Activated T-cell treated with anti-CD3 and anti-CD28 coated beads, Interleukin-2, amount 50 U/mL, for 4 hours (primary cell): Measurements from ENCODE around the gene ICAM4. TPM values are rescaled to one million over a fixed set of nuclear protein-coding genes. Genes with fewer than 3 reads are reported as not detected.

ENCODE experiments used
- ATAC-seq, 2 donors: fragments of 200-7000 bp; cut with Tn5 transposase; one replicate each; pipeline ENCODE4 v1.10.0; 2021
- DNase-seq: peaks from one replicate; pipeline ENCODE4 v3.0.0-alpha.2; 2020
- H3K27me3 Mint-ChIP-seq: one replicate; pipeline ENCODE4 v1.8.0; 2021; ENCODE audit warnings: low read depth, mixed read lengths
- H3K36me3 Mint-ChIP-seq: one replicate; pipeline ENCODE4 v1.8.0; 2022; ENCODE audit warnings: mixed read lengths; ENCODE audit not compliant: insufficient read depth
- H3K4me1 Mint-ChIP-seq: one replicate; pipeline ENCODE4 v1.8.0; 2021; ENCODE audit warnings: low read depth, mixed read lengths
- H3K4me3 Mint-ChIP-seq: one replicate; pipeline ENCODE4 v1.8.0; 2021; ENCODE audit warnings: mild to moderate bottlenecking, moderate library complexity, mixed read lengths
- H3K9me3 Mint-ChIP-seq: one replicate; pipeline ENCODE4 v1.8.0; 2021; ENCODE audit warnings: mixed read lengths
- total RNA-seq, 3 donors: library from RNA; stranded (reverse); gene quantifications; one replicate each; pipeline ENCODE4 v1.2.1, GENCODE V29; 2021

The ICAM4 gene
- total RNA-seq, 3 donors from 2014 or later: 0.27 to 0.53 (median 0.38) TPM

- DNase-seq (peak; percentile 64), ATAC-seq (peak; percentile 20 to 29)
- no peaks in the 10 kb centered on the region for H3K36me3 Mint-ChIP-seq
- H3K4me3 Mint-ChIP-seq: peak overlapping the region; percentile 79
- H3K4me1 Mint-ChIP-seq: peaks cover 71% of the 10 kb centered on the region
- H3K9me3 Mint-ChIP-seq: no peaks in the 10 kb centered on the region
- H3K27me3 Mint-ChIP-seq: peaks cover 77% of the 10 kb centered on the region
Measured at GRCh38 chr19:10292206-10292788, 5.5 kb downstream of the ICAM4 start.

DNA sequence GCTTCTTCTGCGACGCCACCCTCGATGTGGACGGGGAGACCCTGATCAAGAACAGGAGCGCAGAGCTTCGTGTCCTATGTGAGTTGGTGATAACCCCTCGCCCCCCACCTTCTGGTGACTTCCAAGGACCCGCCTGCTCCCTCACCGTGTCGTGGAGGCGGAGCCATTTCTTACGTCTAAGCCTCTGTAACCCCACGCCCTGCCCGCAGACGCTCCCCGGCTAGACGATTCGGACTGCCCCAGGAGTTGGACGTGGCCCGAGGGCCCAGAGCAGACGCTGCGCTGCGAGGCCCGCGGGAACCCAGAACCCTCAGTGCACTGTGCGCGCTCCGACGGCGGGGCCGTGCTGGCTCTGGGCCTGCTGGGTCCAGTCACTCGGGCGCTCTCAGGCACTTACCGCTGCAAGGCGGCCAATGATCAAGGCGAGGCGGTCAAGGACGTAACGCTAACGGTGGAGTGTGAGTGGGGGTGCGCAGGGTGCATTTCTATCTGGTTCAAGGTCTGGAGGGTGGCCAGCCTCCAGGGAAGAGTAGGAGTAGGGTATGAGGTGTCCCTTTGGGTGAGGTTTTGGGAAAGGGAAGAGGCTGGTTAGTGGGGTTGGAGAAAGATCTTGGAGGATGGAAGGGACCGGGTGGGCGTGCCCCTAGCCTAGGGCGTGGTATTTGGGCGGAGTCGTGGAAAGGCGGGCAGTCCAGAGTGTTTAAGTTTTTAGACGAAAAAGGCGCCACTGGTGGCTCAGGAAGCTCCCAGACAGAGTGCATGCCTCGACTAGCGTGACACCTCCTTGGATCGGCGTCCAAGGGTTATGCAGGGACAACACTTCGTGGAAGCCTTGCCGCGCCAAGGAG lies 6.3 kb downstream of the ICAM4 start:
- Mint-ChIP-seq H3K9me3 (no peaks in the 10 kb centered on the region), H3K4me3 (peak overlapping the region; percentile 79), H3K36me3 (no peaks in the 10 kb centered on the region), H3K4me1 (peaks cover 64% of the 10 kb centered on the region), H3K27me3 (peaks cover 71% of the 10 kb centered on the region)
- no peak for ATAC-seq
- DNase-seq: no peak

DNA sequence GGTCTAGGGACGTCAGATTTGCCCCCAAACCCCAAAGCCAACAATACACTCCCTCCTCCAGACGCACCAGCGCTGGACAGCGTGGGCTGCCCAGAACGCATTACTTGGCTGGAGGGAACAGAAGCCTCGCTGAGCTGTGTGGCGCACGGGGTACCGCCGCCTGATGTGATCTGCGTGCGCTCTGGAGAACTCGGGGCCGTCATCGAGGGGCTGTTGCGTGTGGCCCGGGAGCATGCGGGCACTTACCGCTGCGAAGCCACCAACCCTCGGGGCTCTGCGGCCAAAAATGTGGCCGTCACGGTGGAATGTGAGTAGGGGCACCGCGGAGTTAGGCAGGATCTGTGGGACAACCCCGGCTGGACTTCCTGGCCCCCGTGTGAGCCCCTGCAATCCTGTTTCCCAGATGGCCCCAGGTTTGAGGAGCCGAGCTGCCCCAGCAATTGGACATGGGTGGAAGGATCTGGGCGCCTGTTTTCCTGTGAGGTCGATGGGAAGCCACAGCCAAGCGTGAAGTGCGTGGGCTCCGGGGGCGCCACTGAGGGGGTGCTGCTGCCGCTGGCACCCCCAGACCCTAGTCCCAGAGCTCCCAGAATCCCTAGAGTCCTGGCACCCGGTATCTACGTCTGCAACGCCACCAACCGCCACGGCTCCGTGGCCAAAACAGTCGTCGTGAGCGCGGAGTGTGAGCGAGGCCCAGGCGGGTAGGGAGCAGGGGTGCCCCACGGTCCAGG lies 7.0 kb downstream of the ICAM4 start:
- Mint-ChIP-seq H3K4me1 (peaks cover 59% of the 10 kb centered on the region), H3K27me3 (peaks cover 64% of the 10 kb centered on the region), H3K4me3 (no peak overlapping the region), H3K36me3 (no peaks in the 10 kb centered on the region), H3K9me3 (no peaks in the 10 kb centered on the region)
- DNase-seq (no peak), ATAC-seq (no peak)

GRCh38 chr19:10294368-10294697 lies 7.6 kb downstream of the ICAM4 start:
- Mint-ChIP-seq H3K9me3 (no peaks in the 10 kb centered on the region), H3K36me3 (no peaks in the 10 kb centered on the region), H3K4me1 (peaks cover 53% of the 10 kb centered on the region), H3K4me3 (no peak overlapping the region), H3K27me3 (peaks cover 59% of the 10 kb centered on the region)
- ATAC-seq: no peak
- DNase-seq: no peak

DNA sequence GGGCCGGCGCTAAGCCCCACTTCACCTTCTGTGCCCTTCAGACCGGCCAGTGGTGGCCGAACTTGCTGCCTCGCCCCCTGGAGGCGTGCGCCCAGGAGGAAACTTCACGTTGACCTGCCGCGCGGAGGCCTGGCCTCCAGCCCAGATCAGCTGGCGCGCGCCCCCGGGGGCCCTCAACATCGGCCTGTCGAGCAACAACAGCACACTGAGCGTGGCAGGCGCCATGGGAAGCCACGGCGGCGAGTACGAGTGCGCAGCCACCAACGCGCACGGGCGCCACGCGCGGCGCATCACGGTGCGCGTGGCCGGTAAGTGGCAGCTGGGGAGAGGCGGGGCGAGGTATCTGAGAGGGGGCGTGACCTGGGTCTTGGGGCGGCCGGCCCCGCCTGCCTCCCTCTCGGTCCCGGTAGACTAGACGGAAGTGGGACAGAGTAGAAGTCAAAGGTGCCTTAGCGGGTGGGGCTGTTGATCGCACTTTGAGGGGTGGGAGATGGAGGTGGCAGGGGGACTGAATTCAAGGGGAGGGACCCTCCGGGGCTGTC lies 8.6 kb downstream of the ICAM4 start:
- no peaks in the 10 kb centered on the region for H3K36me3 Mint-ChIP-seq
- DNase-seq: peak; percentile 63
- peak overlapping the region; percentile 77 for H3K4me3 Mint-ChIP-seq
- ATAC-seq: peak; percentile 30 to 50
- peaks cover 53% of the 10 kb centered on the region for H3K27me3 Mint-ChIP-seq
- peaks cover 46% of the 10 kb centered on the region for H3K4me1 Mint-ChIP-seq
- H3K9me3 Mint-ChIP-seq: no peaks in the 10 kb centered on the region

DNA sequence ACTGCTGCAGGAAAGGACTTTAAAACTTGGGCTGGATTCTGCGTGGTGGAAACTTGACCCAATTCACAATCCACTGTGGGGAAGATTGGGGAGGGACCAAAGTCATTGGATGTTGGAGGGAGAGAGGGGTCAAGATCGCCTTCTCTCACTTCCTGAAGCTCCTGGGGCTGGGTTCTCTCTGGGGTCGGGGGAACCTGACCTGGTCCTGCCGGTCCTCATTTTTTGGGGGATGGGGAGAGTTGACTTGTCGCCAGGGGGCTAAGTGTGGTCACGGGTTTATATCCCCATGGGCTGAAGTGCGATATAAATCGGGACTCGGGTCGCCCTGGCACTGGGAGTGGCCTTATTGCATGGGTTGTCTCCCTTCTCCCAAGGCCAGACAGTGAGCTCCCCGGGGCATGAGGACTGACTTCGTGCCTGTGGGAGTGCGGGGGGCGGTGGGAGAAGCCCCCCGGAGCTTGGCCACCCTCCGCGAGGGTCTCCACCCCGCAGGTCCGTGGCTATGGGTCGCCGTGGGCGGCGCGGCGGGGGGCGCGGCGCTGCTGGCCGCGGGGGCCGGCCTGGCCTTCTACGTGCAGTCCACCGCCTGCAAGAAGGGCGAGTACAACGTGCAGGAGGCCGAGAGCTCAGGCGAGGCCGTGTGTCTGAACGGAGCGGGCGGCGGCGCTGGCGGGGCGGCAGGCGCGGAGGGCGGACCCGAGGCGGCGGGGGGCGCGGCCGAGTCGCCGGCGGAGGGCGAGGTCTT lies 9.3 kb downstream of the ICAM4 start:
- no peak for DNase-seq
- H3K4me3 Mint-ChIP-seq: peak overlapping the region; percentile 77
- no peaks in the 10 kb centered on the region for H3K36me3 Mint-ChIP-seq
- H3K27me3 Mint-ChIP-seq: peaks cover 46% of the 10 kb centered on the region
- H3K9me3 Mint-ChIP-seq: no peaks in the 10 kb centered on the region
- no peak for ATAC-seq
- peaks cover 39% of the 10 kb centered on the region for H3K4me1 Mint-ChIP-seq

GRCh38 chr19:10299545-10300458 lies 13.0 kb downstream of the ICAM4 start:
- DNase-seq (no peak), ATAC-seq (no peak)
- H3K9me3 Mint-ChIP-seq: no peaks in the 10 kb centered on the region
- peaks cover 17% of the 10 kb centered on the region for H3K4me1 Mint-ChIP-seq
- peaks cover 6% of the 10 kb centered on the region for H3K36me3 Mint-ChIP-seq
- H3K27me3 Mint-ChIP-seq: peaks cover 12% of the 10 kb centered on the region
- no peak overlapping the region for H3K4me3 Mint-ChIP-seq

GRCh38 chr19:10305139-10305806 lies 18.5 kb downstream of the ICAM4 start:
- ATAC-seq (no peak), DNase-seq (no peak)
- Mint-ChIP-seq H3K4me1 (peaks cover 6% of the 10 kb centered on the region), H3K36me3 (peaks cover 6% of the 10 kb centered on the region), H3K9me3 (no peaks in the 10 kb centered on the region), H3K27me3 (no peaks in the 10 kb centered on the region), H3K4me3 (no peak overlapping the region)

GRCh38 chr19:10306327-10306726 lies 19.6 kb downstream of the ICAM4 start:
- Mint-ChIP-seq H3K4me1 (peaks cover 6% of the 10 kb centered on the region), H3K27me3 (no peaks in the 10 kb centered on the region), H3K36me3 (peaks cover 6% of the 10 kb centered on the region), H3K4me3 (no peak overlapping the region), H3K9me3 (no peaks in the 10 kb centered on the region)
- DNase-seq (no peak), ATAC-seq (no peak)

DNA sequence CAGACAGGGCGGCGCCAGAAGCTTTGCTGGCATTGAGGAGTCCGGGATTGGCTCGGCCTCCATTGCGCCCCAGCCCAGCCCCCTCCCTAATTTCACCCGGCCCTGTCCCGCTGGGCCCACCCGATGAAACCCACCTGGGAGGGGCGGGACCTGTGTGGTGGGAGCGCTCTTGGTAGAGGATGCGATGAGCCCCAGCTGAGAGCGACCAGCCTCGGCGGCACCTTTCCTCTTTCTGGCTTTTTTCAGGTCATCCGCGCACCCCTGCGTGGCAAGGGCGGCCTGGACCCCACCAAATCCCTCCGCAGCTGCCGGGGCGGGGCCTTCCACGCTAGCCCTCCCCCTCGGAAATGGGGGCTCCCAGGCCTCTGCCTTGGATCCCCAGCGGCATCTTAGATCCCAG lies 22.7 kb downstream of the ICAM4 start, which contains the start of gene ZGLP1:
Gene ZGLP1 (minus strand): TSS at position 393 of the 400 bp plus-strand sequence.
- DNase-seq (no peak), ATAC-seq (no peak)
- Mint-ChIP-seq H3K27me3 (no peaks in the 10 kb centered on the region), H3K36me3 (peaks cover 5% of the 10 kb centered on the region), H3K4me1 (no peaks in the 10 kb centered on the region), H3K4me3 (no peak within 1 kb of the TSS), H3K9me3 (no peaks in the 10 kb centered on the region)

DNA sequence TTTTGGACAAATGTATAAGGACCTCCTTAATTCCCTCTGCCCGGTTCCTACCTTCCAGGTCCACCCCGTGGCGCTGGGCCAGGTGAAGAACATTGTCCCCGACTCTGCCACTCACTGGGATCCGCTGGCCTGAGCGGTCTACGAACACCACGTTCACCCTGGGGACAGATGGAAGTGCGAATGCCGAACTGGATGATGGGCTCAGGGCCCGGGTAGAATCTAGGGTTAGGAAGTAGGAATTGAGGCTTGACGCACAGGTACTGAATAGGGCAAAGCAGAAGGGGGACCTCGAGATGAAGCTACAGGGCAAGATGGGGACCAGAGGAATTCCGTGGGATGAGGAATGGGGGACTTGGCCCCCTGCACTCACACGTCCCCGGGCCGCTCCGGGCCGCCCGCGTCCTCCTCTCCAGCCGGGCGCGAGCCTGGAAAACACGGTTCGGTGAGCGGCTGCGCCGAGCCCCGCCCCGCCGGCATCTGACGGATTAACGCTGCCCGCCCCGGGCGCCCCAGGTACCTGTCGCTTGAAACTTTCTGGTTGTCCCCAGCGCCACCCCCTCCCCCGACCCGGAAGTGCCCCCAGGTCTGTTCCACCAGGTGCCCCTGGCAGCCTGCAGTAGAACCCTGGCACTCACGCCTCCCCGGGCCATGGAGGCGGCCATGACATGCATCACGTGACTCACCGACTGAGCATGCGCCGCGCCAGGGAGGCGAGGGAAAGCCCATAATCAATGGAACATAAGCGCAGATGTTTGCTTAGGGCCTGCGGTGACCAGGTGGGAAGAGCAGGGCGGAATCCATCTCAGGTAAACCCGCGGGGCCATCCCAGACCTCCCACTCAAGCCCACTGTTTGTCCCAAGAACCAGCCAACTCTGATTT lies 28.8 kb downstream of the ICAM4 start, which contains the start of gene FDX2:
Gene FDX2 (minus strand): TSS at position 681 of the 880 bp plus-strand sequence. CDS start 19 bp downstream, at position 662.
- Mint-ChIP-seq H3K36me3 (peaks cover 22% of the 10 kb centered on the region), H3K9me3 (no peaks in the 10 kb centered on the region), H3K27me3 (no peaks in the 10 kb centered on the region), H3K4me1 (peaks cover 11% of the 10 kb centered on the region), H3K4me3 (peak within 1 kb of the TSS; percentile 93)
- peak; percentile 92 for DNase-seq
- ATAC-seq: peak; percentile 90 to 92
